ENCODE measurements around the gene HPN. TPM values are rescaled to one million over a fixed set of nuclear protein-coding genes. Genes with fewer than 3 reads are reported as not detected.

HPN gene
- total and polyA plus RNA-seq, 4 donors = 0.20 to 1.4 (median 0.79) TPM

DNA sequence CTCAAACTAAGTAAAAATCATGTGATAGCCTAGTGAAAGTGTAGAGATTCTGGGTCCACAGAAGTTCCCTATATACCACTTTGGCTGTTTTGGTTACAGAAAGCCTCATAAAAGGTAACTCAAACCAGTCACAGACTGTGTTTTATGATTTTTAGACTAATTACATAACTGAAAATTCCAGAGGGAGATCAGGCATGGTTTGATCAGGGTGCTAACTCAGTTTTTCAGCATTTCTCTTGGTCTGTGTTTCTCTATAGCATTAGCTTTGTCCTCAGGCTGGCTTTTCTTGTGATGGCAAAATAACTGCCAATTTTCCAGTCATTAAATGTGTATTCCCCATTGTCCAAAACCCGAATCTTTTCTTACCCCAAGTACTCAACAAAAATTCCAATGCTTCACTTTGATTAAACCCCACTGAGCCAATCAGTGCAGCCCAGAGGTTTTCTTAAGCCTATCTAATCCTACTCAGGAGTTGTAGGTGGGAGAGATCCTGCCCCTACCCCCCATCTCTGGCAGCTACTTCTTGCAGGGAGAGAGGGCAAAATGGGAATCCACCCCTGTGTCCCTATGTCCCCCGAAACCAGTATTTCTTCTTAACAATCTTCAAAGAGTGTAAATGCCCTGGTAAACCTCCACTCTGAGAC, 65.5 kb downstream of the HPN start:
- no peaks in the 10 kb centered on the region for H3K27me3 ChIP-seq (ENCODE audit: control insufficient read depth, insufficient read depth, low read length)
- no peak overlapping the region for H3K27ac ChIP-seq (ENCODE audit: low read depth, low read length)
- H3K4me3 ChIP-seq (ENCODE audit: low read depth, low read length) = no peak overlapping the region
- peaks cover 13% of the 10 kb centered on the region for H3K4me1 ChIP-seq (ENCODE audit: control insufficient read depth, insufficient read depth, low read length)
- no peaks in the 10 kb centered on the region for H3K36me3 ChIP-seq (ENCODE audit: control insufficient read depth, insufficient read depth, low read length)
- WGBS (ENCODE audit: insufficient coverage) = no CpG with 5 or more reads among the region's 2 CpGs
- H3K9me3 ChIP-seq (ENCODE audit: control insufficient read depth, insufficient read depth, low read length) = no peaks in the 10 kb centered on the region
- DNase-seq (ENCODE audit: low read depth in 4 of 6, low spot score in 6 of 6) = no peak

DNA sequence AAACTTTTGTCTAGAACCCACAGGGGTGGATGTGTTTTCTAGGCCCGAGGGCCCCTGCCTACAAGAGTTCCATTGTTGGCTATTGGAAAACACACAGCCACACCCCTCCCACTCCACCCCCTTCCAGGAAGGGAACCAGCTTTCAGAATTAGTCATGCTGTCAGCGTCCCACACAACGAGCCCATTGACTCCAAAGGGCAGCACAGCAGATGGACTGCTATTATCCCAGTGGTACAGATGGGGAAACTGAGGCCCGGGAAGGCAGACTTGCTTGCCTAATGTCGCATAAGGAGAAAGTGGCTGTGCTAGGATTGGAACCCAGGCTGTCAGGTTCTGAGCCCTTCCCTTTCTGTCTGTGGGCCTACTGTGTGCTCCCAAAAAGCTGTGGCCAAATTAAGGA, 66.0 kb downstream of the HPN start:
- Histone ChIP-seq H3K27ac (ENCODE audit: low read depth, low read length) (peak overlapping the region; percentile 44), H3K4me3 (ENCODE audit: low read depth, low read length) (no peak overlapping the region), H3K27me3 (ENCODE audit: control insufficient read depth, insufficient read depth, low read length) (no peaks in the 10 kb centered on the region), H3K36me3 (ENCODE audit: control insufficient read depth, insufficient read depth, low read length) (no peaks in the 10 kb centered on the region), H3K9me3 (ENCODE audit: control insufficient read depth, insufficient read depth, low read length) (no peaks in the 10 kb centered on the region), H3K4me1 (ENCODE audit: control insufficient read depth, insufficient read depth, low read length) (peaks cover 13% of the 10 kb centered on the region)
- 8% methylated on average over 3 of the region's 5 CpGs for WGBS (ENCODE audit: insufficient coverage)
- peak in 1 of 6 donors; percentile 28 for DNase-seq (ENCODE audit: low read depth in 4 of 6, low spot score in 6 of 6)

DNA sequence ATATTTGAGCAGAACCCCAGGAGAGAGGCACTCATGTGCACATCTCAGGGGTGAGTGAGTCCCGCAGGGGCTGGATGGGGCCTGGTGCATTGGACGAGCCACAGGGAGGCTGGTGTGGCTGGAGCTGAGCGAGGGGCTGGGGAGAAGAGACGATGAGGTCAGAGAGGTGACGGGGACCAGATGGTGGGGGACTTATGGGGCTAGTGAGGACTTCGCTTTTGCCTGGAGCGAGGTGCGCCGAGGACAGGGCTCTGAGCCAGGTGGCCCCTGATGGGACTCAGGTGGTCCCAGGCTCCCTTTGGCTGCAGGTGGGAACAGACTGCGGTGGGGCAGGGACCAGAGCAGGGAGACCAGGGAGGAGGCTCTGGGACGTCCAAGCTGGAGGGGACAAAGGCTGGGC, 67.2 kb downstream of the HPN start:
- no peak for DNase-seq (ENCODE audit: low read depth in 4 of 6, low spot score in 6 of 6)
- no peaks in the 10 kb centered on the region for H3K9me3 ChIP-seq (ENCODE audit: control insufficient read depth, insufficient read depth, low read length)
- H3K36me3 ChIP-seq (ENCODE audit: control insufficient read depth, insufficient read depth, low read length) = no peaks in the 10 kb centered on the region
- WGBS (ENCODE audit: insufficient coverage) = 79% methylated on average over 10 of the region's 11 CpGs
- H3K4me1 ChIP-seq (ENCODE audit: control insufficient read depth, insufficient read depth, low read length) = peaks cover 17% of the 10 kb centered on the region
- no peaks in the 10 kb centered on the region for H3K27me3 ChIP-seq (ENCODE audit: control insufficient read depth, insufficient read depth, low read length)
- no peak overlapping the region for H3K4me3 ChIP-seq (ENCODE audit: low read depth, low read length)
- no peak overlapping the region for H3K27ac ChIP-seq (ENCODE audit: low read depth, low read length)

DNA sequence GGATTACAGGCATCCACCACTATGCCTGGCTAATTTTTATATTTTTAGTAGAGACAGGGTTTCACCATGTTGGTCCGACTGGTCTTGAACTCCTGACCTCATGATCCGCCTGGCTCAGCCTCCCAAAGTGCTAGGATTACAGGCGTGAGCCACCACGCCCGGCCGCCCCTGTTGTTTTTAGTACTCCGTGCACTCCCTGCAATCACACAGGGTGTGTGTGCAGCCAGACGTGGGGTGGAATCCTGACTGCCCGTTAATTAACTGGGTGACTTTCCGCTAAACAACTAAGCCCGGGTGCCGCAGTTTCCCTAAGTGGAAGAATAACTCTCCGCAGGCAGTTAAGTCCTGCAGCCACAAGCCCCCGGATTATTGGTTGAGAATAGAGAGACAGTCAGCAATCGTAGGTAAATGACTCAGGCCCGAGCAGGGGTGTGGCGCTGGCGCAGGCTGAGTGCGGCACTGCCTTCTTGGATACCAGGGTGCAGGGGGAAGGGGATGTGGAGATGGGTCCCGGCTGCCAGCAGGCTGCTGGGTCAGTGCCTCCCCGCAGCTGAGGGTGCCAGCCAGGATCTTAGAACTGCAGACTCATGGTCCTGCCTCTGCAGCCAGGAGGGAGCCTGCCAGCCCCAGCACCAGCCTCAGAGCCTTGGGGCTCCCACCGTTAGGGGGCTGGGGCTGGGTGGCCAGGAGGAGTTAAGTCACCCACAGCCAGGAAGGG, 68.0 kb downstream of the HPN start:
- no peak overlapping the region for H3K4me3 ChIP-seq (ENCODE audit: low read depth, low read length)
- 80% methylated on average over 19 of the region's 22 CpGs for WGBS (ENCODE audit: insufficient coverage)
- no peaks in the 10 kb centered on the region for H3K27me3 ChIP-seq (ENCODE audit: control insufficient read depth, insufficient read depth, low read length)
- no peak for DNase-seq (ENCODE audit: low read depth in 4 of 6, low spot score in 6 of 6)
- no peak overlapping the region for H3K27ac ChIP-seq (ENCODE audit: low read depth, low read length)
- H3K4me1 ChIP-seq (ENCODE audit: control insufficient read depth, insufficient read depth, low read length) = peaks cover 21% of the 10 kb centered on the region
- no peaks in the 10 kb centered on the region for H3K9me3 ChIP-seq (ENCODE audit: control insufficient read depth, insufficient read depth, low read length)
- H3K36me3 ChIP-seq (ENCODE audit: control insufficient read depth, insufficient read depth, low read length) = no peaks in the 10 kb centered on the region

DNA sequence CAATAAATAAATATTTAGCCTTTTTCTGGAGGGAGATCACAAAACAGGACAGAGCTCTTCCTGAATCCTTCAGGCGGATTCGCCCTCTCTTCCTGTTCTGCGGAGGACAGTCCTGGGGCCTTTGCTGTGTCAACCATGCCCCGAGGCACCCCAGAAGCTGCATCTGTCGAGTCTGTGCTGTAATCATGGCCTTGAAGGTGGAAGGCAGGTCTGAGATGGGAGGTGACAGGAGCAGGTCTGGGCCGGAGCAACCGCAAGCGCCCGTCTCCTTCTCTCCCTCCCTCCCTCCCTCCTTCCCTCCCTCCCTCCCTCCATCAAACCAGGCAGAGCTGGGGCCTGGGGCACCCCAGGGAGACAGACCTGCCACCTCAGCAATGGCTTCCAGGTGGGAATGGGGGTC, 69.5 kb downstream of the HPN start:
- DNase-seq (ENCODE audit: low read depth in 4 of 6, low spot score in 6 of 6) = no peak
- Histone ChIP-seq H3K4me1 (ENCODE audit: control insufficient read depth, insufficient read depth, low read length) (peaks cover 35% of the 10 kb centered on the region), H3K27ac (ENCODE audit: low read depth, low read length) (no peak overlapping the region)

DNA sequence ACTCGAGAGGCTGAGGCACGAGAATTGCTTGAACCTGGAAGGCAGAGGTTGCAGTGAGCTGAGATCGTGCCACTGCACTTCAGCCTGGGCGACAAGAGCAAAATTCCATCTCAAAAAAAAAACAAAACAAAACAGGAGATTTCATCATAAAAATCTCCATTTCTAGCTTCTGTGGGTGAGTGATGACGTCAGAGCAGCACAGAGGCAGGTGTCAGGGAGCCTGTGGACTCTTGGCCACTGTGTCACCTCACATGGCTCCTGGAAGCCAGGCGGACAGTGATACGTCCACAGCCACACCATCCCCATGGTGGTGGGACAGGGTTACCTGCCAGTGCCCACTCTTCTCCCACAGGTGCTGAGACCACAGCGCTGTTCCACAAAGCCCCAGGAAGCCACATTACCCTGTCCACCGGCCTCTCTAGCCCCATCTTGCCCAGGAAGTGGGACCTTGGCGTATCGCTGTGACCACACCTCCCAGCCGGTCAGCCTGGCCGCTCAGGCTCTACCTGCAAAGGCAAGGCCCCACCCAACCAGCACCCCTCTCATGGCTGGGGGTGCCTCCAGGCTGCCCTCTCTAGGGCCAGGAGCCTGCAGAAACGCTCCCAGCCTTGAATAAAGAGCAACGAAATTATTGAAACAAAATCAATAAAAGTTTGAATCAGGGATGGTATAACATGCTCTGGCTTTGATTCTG, 71.6 kb downstream of the HPN start:
- H3K4me3 ChIP-seq (ENCODE audit: low read depth, low read length) = no peak overlapping the region
- no peak overlapping the region for H3K27ac ChIP-seq (ENCODE audit: low read depth, low read length)
- DNase-seq (ENCODE audit: low read depth in 4 of 6, low spot score in 6 of 6) = no peak
- no peaks in the 10 kb centered on the region for H3K9me3 ChIP-seq (ENCODE audit: control insufficient read depth, insufficient read depth, low read length)
- 85% methylated on average over 11 of the region's 15 CpGs for WGBS (ENCODE audit: insufficient coverage)
- H3K27me3 ChIP-seq (ENCODE audit: control insufficient read depth, insufficient read depth, low read length) = no peaks in the 10 kb centered on the region
- H3K4me1 ChIP-seq (ENCODE audit: control insufficient read depth, insufficient read depth, low read length) = peaks cover 53% of the 10 kb centered on the region
- H3K36me3 ChIP-seq (ENCODE audit: control insufficient read depth, insufficient read depth, low read length) = no peaks in the 10 kb centered on the region

More for the DNA sequence above, 69.5 kb downstream of the HPN start:
- Histone ChIP-seq H3K36me3 (ENCODE audit: control insufficient read depth, insufficient read depth, low read length) (no peaks in the 10 kb centered on the region), H3K4me3 (ENCODE audit: low read depth, low read length) (no peak overlapping the region), H3K9me3 (ENCODE audit: control insufficient read depth, insufficient read depth, low read length) (no peaks in the 10 kb centered on the region), H3K27me3 (ENCODE audit: control insufficient read depth, insufficient read depth, low read length) (no peaks in the 10 kb centered on the region)
- WGBS (ENCODE audit: insufficient coverage) = 80% methylated on average over 2 of the region's 9 CpGs

DNA sequence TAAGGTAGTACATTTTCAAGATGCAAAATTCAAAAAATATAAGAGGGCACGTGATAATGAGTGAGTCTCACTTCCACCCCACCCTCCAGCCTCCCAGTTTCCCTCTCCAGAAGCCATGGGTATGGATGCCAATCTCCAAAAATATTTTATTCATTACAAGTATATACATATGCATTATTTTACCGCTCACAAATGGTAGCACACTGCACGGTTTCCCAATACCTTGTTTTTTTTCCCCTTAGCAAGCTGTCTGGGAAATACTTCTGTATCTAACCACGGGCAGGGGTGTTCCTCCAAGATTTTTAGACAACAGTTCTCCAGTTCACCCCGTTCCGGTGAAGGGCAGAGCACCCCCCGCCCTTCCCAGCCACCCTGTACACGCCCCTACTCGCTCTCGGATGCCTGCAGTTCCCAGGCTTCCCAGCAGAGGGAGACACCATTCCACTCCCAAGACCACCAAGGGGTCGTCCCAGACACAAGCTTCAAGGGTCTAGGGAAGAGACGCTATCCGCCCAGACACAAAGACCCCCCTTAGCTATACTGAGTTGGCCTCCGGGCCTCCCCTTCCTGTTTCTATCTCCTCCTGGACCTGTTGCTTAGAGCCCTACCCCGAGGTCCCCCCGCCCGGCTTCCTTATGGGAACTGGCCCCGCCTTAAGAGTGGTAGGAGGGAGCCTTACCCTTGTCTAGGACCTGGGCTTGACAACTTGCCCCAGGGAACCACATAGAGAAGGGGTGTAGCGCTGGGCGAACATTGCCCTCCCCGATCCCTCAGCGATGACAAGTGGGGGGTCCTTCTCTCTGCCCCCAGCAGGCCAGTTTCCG, 73.0 kb downstream of the HPN start:
- WGBS (ENCODE audit: insufficient coverage) = 3% methylated on average over 18 of the region's 23 CpGs
- no peaks in the 10 kb centered on the region for H3K36me3 ChIP-seq (ENCODE audit: control insufficient read depth, insufficient read depth, low read length)
- H3K27ac ChIP-seq (ENCODE audit: low read depth, low read length) = peak overlapping the region; percentile 88
- peaks cover 62% of the 10 kb centered on the region for H3K4me1 ChIP-seq (ENCODE audit: control insufficient read depth, insufficient read depth, low read length)
- DNase-seq (ENCODE audit: low read depth in 4 of 6, low spot score in 6 of 6) = peak in 4 of 6 donors; percentile 68 to 94 (median 80)
- peak overlapping the region; percentile 29 for H3K4me3 ChIP-seq (ENCODE audit: low read depth, low read length)
- H3K9me3 ChIP-seq (ENCODE audit: control insufficient read depth, insufficient read depth, low read length) = no peaks in the 10 kb centered on the region
- no peaks in the 10 kb centered on the region for H3K27me3 ChIP-seq (ENCODE audit: control insufficient read depth, insufficient read depth, low read length)

DNA sequence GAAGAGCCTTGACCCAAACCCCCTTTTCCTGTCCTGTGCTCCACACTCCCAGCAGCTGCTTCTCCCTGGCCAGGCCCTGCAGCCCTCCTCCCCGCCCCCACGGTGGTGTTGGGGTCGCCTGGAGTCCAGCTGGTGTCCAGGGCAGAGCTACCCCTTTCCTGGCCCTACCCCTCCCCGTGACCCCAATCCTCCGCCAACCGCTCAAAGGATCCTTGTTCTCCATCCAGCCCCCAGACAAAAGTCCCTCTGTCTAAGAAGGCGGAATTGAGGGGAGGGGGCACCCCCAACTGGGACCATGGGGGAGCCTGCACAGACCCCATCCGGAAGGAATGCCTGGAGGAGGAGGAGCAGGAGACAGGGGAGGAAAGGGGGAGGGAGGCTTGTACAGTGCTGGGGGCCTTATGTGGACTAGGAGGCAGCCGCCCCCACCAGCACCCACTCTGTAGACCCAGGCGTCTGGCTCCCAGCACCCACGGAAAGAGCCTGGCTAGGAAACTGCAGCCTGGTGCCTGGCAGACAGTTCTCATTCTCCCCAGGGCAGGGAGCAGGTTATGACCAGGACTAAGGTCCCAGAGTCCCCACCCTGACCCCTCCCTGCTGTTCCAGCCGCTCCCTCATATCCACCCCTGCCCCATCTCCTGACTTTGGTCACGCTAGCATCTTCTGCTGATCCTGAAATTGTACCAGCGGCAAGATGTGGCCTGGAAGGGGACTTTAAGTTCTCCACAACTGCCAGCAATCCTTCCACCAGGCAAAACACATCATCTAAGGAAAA, 73.8 kb downstream of the HPN start, which contains the start of gene FXYD3:
TSS of gene FXYD3 (plus strand) at position 647 of the 775 bp plus-strand sequence. CDS start 3,554 bp downstream, outside the sequence.
- H3K4me1 ChIP-seq (ENCODE audit: control insufficient read depth, insufficient read depth, low read length) = peaks cover 58% of the 10 kb centered on the region
- H3K27me3 ChIP-seq (ENCODE audit: control insufficient read depth, insufficient read depth, low read length) = no peaks in the 10 kb centered on the region
- no peaks in the 10 kb centered on the region for H3K9me3 ChIP-seq (ENCODE audit: control insufficient read depth, insufficient read depth, low read length)
- peak within 1 kb of the TSS; percentile 88 for H3K27ac ChIP-seq (ENCODE audit: low read depth, low read length)
- peak in 4 of 6 donors; percentile 59 to 91 (median 72) for DNase-seq (ENCODE audit: low read depth in 4 of 6, low spot score in 6 of 6)
- WGBS (ENCODE audit: insufficient coverage) = 33% methylated on average over 7 of the region's 14 CpGs
- peak within 1 kb of the TSS; percentile 29 for H3K4me3 ChIP-seq (ENCODE audit: low read depth, low read length)
- no peaks in the 10 kb centered on the region for H3K36me3 ChIP-seq (ENCODE audit: control insufficient read depth, insufficient read depth, low read length)

Data from spinal cord (tissue), 10 donors.